ENCODE results near the gene HLA-G. TPM values are rescaled to one million over a fixed set of nuclear protein-coding genes. Genes with fewer than 3 reads are reported as not detected.

Gene HLA-G
- total and polyA plus RNA-seq, 9 of the 15 experiments (the other 6 are each of a cell fraction or from before 2014, with no cell fraction given) = 0.13 TPM; not detected in 8

DNA sequence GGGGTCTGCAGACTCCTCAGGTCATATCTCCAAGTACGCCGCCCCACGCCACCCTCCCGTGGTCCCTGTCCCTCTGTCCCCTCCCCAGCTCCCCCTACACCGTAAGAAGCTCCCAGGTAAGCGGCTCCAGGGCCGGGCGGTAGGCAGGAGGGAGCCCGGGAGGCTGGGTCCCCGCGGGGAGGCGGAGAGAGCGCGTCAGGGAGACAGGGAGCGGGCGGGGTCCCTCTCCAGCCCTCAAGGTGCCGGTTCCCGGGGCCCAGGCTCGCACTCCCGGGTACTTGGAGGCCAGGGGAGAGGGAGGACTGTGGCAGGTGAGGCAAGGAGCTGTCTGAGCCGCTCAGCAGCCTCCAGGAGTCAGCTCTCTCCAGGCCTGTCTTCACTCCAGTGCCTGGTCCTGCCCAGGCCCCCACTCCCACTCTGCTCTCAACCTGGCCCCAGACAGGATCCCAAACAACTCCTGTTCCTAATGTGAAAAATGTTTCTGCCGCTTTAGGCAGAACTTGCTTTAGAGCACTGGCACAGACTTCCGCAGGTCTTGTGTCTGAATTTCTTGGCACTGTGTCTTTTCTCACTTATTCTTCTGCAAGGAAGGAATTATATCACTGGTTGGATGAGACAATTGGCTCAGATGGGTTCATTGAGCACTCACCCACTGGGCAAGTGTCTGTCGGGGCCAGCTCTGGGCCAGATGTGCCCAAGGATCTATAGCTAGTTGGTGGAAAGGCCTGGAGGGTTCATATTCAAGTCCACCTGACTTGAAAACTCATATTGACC lies 36.6 kb downstream of the HLA-G start:
- no peaks in the 10 kb centered on the region for H3K9me3 ChIP-seq (replicated peaks; ENCODE audit: control insufficient read depth, insufficient read depth, low read depth, low read length)
- peaks cover 21 to 63% of the 10 kb centered on the region in 2 experiments for H3K27me3 ChIP-seq (ENCODE audit: control insufficient read depth in 2 of 2, insufficient read depth in 2 of 2, low read length in 2 of 2)
- no peak overlapping the region for H3K4me2 ChIP-seq (ENCODE audit: insufficient read depth, low read length)
- 3% methylated on average over 22 of the region's 24 CpGs for WGBS (ENCODE audit: insufficient coverage, low coverage, missing lambda C conversion rate)
- intact Hi-C loops (cut with micrococcal nuclease) (loop anchor here (5.0 kb wide), 1 partner anchor 38 kb away; no protein-coding TSS in a partner anchor), in situ Hi-C loops (cut with MboI) (loop anchor here (5.0 kb wide), 1 partner anchor 43 kb away; no protein-coding TSS in a partner anchor)
- no peaks in the 10 kb centered on the region for H3K36me3 ChIP-seq (ENCODE audit: control insufficient read depth, insufficient read depth, low read length)
- no peaks in the 10 kb centered on the region for H3K9me1 ChIP-seq (ENCODE audit: control insufficient read depth, insufficient read depth, low read length)
- no peak overlapping the region for H3K27ac ChIP-seq (ENCODE audit: extremely low read depth, low read depth, low read length)
- DNase-seq (ENCODE audit: extremely low read depth in 1 of 4, low spot score in 3 of 4) (no peak), ATAC-seq (no peak; the same call in 2 of the 3 replicates), FAIRE-seq (peak; percentile 6)
- no peak overlapping the region for H3K4me3 ChIP-seq
- H3K4me1 ChIP-seq (replicated peaks in 1 of 2; ENCODE audit: control insufficient read depth in 2 of 2, insufficient read depth in 2 of 2, low read length in 2 of 2) = no peaks in the 10 kb centered on the region
- no TSS peak for BruUV-seq (replicated peaks)
- ChIA-PET CTCF (ENCODE audit: low intra/inter-chr PET ratio) (no interaction called here), POLR2A (interaction anchor here (0.5 to 0.9 kb wide), 2 partner anchors 173 to 231 kb away, joined by 3 read pairs; no protein-coding TSS in a partner anchor)
- H3K79me2 ChIP-seq (ENCODE audit: control insufficient read depth, insufficient read depth, low read length) = no peaks in the 10 kb centered on the region
- H2AFZ ChIP-seq (ENCODE audit: low read depth, low read length) = no peak overlapping the region
- H4K20me1 ChIP-seq (replicated peaks; ENCODE audit: control insufficient read depth, insufficient read depth, low read length) = no peaks in the 10 kb centered on the region; the same call in 1 of the 2 replicates
- TF ChIP-seq ZNF766 (CRISPR knock-in tag; conservative IDR thresholded peaks at IDR 0.05) (no peak), ZNF717 (CRISPR knock-in tag; IDR thresholded peaks at IDR 0.05) (no peak), SNRNP70 (optimal IDR thresholded peaks at IDR 0.05; ENCODE audit: low read depth, low read length) (no peak), MCM2 (IDR thresholded peaks at IDR 0.05; ENCODE audit: low read depth) (no peak), XRCC5 (IDR thresholded peaks at IDR 0.05; ENCODE audit: low read depth, low read length) (no peak)
- TF ChIP-seq, protein P1, sequence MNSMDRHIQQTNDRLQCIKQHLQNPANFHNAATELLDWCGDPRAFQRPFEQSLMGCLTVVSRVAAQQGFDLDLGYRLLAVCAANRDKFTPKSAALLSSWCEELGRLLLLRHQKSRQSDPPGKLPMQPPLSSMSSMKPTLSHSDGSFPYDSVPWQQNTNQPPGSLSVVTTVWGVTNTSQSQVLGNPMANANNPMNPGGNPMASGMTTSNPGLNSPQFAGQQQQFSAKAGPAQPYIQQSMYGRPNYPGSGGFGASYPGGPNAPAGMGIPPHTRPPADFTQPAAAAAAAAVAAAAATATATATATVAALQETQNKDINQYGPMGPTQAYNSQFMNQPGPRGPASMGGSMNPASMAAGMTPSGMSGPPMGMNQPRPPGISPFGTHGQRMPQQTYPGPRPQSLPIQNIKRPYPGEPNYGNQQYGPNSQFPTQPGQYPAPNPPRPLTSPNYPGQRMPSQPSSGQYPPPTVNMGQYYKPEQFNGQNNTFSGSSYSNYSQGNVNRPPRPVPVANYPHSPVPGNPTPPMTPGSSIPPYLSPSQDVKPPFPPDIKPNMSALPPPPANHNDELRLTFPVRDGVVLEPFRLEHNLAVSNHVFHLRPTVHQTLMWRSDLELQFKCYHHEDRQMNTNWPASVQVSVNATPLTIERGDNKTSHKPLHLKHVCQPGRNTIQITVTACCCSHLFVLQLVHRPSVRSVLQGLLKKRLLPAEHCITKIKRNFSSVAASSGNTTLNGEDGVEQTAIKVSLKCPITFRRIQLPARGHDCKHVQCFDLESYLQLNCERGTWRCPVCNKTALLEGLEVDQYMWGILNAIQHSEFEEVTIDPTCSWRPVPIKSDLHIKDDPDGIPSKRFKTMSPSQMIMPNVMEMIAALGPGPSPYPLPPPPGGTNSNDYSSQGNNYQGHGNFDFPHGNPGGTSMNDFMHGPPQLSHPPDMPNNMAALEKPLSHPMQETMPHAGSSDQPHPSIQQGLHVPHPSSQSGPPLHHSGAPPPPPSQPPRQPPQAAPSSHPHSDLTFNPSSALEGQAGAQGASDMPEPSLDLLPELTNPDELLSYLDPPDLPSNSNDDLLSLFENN (IDR thresholded peaks at IDR 0.05; ENCODE audit: low read depth in 2 of 2, low read length in 2 of 2) = no peak
- H3K9ac ChIP-seq (ENCODE audit: insufficient read depth in 1 of 2, low read depth in 2 of 2, low read length in 2 of 2) = no peak overlapping the region
